IPS DF 6.9 (cell line): ENCODE measurements around the gene CEP57.
"Not testable (repeated sequence)": the region's sequence is repeated elsewhere in the genome, so short reads cannot be mapped to it uniquely, and the experiment has no call there.

ENCODE experiments used
- DNase-seq: peaks from one replicate; pipeline ENCODE4 v3.0.0-alpha.2; 2013; ENCODE audit warnings: low read depth, low spot score
- H3K27ac ChIP-seq: one replicate; pipeline ENCODE4 v1.5.1; 2013; ENCODE audit warnings: low read length, control low read depth
- H3K27me3 ChIP-seq: 2 replicates; pipeline ENCODE4 v1.6.1; 2013; ENCODE audit warnings: mild to moderate bottlenecking, low read length; ENCODE audit not compliant: control insufficient read depth, insufficient read depth
- H3K36me3 ChIP-seq: 2 replicates; pipeline ENCODE4 v1.6.1; 2013; ENCODE audit warnings: low read length; ENCODE audit not compliant: control insufficient read depth, insufficient read depth
- H3K4me1 ChIP-seq: 2 replicates; pipeline ENCODE4 v1.6.1; 2013; ENCODE audit warnings: low read length; ENCODE audit not compliant: control insufficient read depth, insufficient read depth
- H3K4me3 ChIP-seq: 2 replicates; pipeline ENCODE4 v1.5.1; 2013; ENCODE audit warnings: mild to moderate bottlenecking, low read length
- H3K9me3 ChIP-seq: 2 replicates; pipeline ENCODE4 v1.6.1; 2013; ENCODE audit warnings: low read length, inconsistent platforms; ENCODE audit not compliant: control insufficient read depth, insufficient read depth
- WGBS: extraction: QIAGEN DNeasy Blood & Tissue Kit; methylation state at CpG from one replicate; pipeline ENCODE4 v1.1.7; 2013; ENCODE audit warnings: mixed read lengths, missing lambda C conversion rate; ENCODE audit not compliant: insufficient read length, insufficient coverage; 5-methylcytosine and 5-hydroxymethylcytosine counted together

CEP57 gene

DNA sequence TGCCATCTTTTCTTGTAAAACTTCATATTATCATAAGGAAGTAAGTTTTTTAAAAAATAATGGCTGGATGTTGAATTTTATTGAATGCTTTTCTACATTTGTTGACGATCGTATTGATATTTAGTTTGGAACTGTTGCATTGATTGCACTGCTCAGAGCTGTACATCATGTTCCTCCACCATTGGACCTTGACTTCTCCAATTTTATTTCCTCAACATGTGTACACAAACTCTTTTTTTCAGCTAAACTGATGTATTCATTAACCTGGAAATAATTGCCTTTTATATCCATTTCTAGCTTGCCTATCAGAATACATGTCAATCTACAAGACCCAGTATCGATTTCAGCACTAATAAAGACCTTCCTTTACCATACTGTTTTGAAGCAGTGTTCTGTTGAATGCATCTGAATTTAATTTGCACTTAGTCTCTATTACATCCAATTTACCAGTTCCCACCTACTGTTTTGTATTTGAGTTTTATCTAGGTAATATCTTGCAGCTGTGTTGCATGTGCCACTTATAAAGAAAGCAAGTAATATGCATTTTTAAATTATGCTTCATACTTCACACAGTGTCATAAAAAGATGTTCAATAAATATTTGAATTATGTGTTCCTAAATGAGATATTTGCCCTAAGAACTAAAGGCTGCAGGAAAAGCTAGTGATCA, 5.5 kb downstream of the CEP57 start:
- Histone ChIP-seq H3K4me3 (no peak overlapping the region), H3K27ac (no peak overlapping the region), H3K9me3 (no peaks in the 10 kb centered on the region), H3K4me1 (no peaks in the 10 kb centered on the region), H3K36me3 (peaks cover 3% of the 10 kb centered on the region; the same call in 1 of the 2 replicates), H3K27me3 (no peaks in the 10 kb centered on the region)
- no peak for DNase-seq
- WGBS = 100% methylated on average over 2 of the region's 3 CpGs

DNA sequence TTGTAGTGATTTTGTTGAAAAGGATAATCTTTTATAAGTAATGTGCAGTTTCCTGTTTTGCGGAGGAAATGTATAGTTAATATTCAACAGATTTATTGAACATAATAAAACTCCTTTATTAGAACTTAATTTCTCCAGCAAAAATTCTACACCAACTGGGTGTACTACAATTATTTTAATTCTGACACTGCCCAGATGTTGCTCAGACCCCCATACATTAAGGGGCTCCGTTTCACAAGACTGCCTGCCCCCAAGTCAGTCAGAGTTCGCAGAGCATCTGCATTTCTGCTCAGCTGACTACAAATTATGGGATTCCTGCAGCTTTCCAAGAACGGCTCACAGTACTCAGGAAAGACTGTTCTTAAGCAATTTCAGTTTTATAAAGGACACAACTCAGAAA, 6.2 kb downstream of the CEP57 start:
- no peak for DNase-seq
- H3K4me1 ChIP-seq = no peaks in the 10 kb centered on the region
- no peaks in the 10 kb centered on the region for H3K9me3 ChIP-seq
- peaks cover 3% of the 10 kb centered on the region; the same call in 1 of the 2 replicates for H3K36me3 ChIP-seq
- no peaks in the 10 kb centered on the region for H3K27me3 ChIP-seq
- no peak overlapping the region for H3K27ac ChIP-seq
- no CpG with 5 or more reads among the region's 4 CpGs for WGBS
- H3K4me3 ChIP-seq = no peak overlapping the region

DNA sequence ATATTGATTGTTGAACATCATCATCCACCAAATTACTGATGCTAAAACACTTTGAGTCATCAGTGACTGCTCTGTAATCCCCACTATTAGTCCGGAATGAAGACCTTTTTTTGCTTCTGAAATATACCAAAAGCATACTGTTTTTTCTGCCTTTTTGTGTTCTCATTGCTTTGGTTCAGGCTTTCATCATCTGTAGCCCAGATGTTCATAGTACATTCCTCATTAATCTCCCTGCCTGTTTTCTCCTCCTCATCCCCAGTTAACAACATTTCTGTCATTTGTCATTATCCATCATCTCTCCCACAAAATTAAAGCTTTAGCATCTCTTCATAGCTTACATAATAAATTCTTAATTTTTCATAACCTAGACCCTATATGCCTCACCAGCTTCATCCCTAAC, 9.2 kb downstream of the CEP57 start:
- Histone ChIP-seq H3K27ac (no peak overlapping the region), H3K4me3 (no peak overlapping the region), H3K36me3 (peaks cover 3% of the 10 kb centered on the region; the same call in 1 of the 2 replicates), H3K27me3 (no peaks in the 10 kb centered on the region), H3K4me1 (no peaks in the 10 kb centered on the region), H3K9me3 (no peaks in the 10 kb centered on the region)
- no CpG with 5 or more reads among the region's 1 CpG for WGBS
- DNase-seq = no peak

DNA sequence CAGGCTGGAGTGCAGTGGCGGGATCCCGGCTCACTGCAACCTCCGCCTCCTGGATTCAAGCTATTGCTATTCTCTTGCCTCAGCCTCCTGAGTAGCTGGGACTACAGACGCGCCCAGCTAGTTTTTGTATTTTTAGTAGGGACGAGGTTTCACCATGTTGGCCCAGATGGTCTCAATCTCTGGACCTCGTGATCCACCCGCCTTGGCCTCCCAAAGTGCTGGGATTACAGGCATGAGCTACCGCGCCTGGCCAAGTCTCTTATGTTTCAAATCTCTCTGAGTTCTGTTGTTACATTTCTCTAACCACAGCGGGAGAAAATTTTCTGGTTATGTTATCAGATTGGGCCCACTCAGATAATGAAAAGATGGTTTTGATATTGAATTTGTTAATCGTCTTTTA, 10.1 kb downstream of the CEP57 start:
- no peak for DNase-seq
- no peaks in the 10 kb centered on the region for H3K27me3 ChIP-seq
- H3K36me3 ChIP-seq = peaks cover 3% of the 10 kb centered on the region; the same call in 1 of the 2 replicates
- H3K9me3 ChIP-seq = no peaks in the 10 kb centered on the region
- H3K27ac ChIP-seq = no peak overlapping the region
- no peak overlapping the region for H3K4me3 ChIP-seq
- H3K4me1 ChIP-seq = no peaks in the 10 kb centered on the region
- WGBS = no CpG with 5 or more reads among the region's 12 CpGs

DNA sequence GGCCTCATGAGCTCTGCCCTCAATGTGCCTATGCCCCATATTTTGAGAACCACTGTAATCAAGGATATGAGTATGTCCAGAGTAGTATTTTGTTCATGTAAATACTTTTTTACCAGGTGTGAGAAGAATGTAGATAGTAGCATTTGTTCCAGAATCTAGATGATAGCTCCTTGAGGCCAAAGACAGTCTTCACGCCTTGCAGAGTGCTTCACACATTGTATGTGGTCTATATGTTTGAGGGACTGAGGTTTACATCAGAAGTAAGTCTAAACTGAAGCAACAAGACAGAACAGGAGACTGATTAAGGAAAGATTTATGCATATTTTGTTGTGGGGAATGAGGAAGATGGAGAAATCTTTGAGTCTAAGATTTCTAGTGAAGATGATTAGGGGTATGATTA, 12.5 kb downstream of the CEP57 start:
- no peak overlapping the region for H3K27ac ChIP-seq
- H3K36me3 ChIP-seq = peaks cover 8% of the 10 kb centered on the region; the same call in 1 of the 2 replicates
- no peaks in the 10 kb centered on the region for H3K4me1 ChIP-seq
- no peaks in the 10 kb centered on the region for H3K27me3 ChIP-seq
- no peak overlapping the region for H3K4me3 ChIP-seq
- DNase-seq = no peak
- 0 out of 2 replicates have a peak, but pooled peaks cover 2% of the 10 kb centered on the region for H3K9me3 ChIP-seq
- no CpG with 5 or more reads among the region's 1 CpG for WGBS

DNA sequence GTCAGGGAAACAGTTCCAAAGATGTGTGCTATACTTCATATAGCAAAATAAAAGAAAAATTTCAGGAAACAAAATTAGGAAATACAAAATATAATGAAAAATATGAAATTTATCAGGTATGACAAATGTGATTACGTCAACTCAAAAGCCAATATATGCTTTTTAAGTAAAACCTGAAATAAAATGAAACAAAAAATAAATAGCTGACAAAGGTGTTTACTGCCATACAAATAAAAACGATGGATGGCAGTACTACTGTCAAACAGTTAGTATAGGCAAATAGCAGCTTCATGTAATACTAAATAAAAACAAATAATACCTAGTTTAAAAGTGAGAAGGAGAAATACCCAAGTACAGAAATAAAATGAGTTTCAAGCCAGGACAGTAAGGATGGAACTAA, 13.7 kb downstream of the CEP57 start:
- WGBS = no CpG with 5 or more reads among the region's 2 CpGs
- no peak for DNase-seq
- peaks cover 8% of the 10 kb centered on the region; the same call in 1 of the 2 replicates for H3K36me3 ChIP-seq
- H3K4me3 ChIP-seq = no peak overlapping the region
- H3K27ac ChIP-seq = no peak overlapping the region
- H3K27me3 ChIP-seq = no peaks in the 10 kb centered on the region
- 0 out of 2 replicates have a peak, but pooled peaks cover 2% of the 10 kb centered on the region for H3K9me3 ChIP-seq
- no peaks in the 10 kb centered on the region for H3K4me1 ChIP-seq

DNA sequence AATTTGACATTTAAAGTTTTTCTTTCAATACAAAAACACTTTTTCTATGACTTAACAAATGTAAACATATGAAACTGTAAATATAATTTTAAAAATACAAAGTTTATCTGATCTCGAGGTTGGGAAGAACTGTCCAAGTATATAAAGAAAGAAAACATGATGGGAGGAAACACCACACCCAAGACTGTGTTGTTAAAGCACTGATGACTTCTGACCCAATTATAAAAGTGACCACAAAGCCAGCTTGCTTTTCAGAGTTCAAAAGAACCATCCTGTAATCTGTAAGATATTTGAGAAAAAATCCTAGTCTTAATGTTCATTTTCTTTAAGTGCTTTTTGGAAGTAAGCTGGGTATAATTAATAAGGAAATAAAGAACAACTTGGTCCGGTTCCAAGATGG, 15.6 kb downstream of the CEP57 start:
- Histone ChIP-seq H3K27me3 (no peaks in the 10 kb centered on the region), H3K9me3 (0 out of 2 replicates have a peak, but pooled peaks cover 2% of the 10 kb centered on the region), H3K4me3 (no peak overlapping the region), H3K36me3 (peaks cover 5% of the 10 kb centered on the region; the same call in 1 of the 2 replicates), H3K4me1 (no peaks in the 10 kb centered on the region), H3K27ac (no peak overlapping the region)
- no CpG with 5 or more reads among the region's 2 CpGs for WGBS
- DNase-seq = no peak

DNA sequence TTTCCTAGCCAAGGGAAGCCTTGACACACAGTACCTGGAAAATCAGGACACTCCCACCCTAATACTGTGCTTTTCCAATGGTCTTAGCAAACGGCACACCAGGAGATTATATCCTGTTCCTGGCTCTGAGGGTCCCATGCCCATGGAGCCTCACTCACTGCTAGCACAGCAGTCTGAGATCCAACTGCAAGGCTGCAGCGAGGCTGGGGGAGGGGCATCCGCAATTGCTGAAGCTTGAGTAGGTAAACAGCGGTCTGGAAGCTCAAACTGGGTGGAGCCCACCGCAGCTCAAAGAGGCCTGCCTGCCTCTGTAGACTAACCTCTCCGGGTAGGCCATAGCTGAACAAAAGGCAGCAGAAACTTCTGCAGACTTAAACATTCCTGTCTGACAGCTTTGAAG, 16.2 kb downstream of the CEP57 start:
- not testable (repeated sequence) for H3K9me3 ChIP-seq, H3K36me3 ChIP-seq, H3K4me3 ChIP-seq, H3K27ac ChIP-seq, DNase-seq, H3K4me1 ChIP-seq, H3K27me3 ChIP-seq
- no CpG with 5 or more reads among the region's 6 CpGs for WGBS

DNA sequence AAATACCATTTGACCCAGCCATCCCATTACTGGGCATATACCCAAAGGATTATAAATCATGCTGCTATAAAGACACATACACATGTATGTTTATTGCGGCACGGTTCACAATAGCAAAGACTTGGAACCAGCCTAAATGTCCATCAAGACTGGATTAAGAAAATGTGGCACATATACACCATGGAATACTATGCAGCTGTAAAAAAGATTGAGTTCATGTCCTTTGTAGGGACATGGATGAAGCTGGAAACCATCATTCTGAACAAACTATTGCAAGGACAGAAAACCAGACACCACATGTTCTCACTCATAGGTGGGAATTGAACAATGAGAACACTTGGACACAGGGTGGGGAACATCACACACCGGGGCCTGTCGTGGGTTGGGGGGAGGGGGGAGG, 20.8 kb downstream of the CEP57 start:
- not testable (repeated sequence) for H3K4me3 ChIP-seq, H3K27me3 ChIP-seq, DNase-seq, H3K36me3 ChIP-seq, H3K4me1 ChIP-seq, H3K27ac ChIP-seq, H3K9me3 ChIP-seq
- WGBS = no CpG with 5 or more reads among the region's 4 CpGs

DNA sequence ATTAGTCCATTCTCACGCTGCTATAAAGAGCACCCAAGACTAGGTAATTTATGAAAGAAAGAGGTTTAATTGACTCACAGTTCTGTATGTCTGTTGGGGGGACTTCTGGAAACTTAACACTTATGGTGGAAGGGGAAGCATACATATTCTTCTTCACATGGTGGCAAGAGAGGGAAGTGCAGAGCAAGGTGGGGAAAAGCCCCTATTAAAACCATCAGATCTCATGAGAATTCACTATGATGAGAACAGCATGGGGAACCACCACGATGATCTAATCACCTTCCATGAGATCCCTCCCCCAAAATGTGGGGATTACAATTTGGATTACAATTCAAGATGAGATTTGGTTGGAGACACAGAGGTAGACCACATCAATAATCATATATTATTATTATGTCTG, 25.7 kb downstream of the CEP57 start:
- H3K9me3 ChIP-seq = no peaks in the 10 kb centered on the region
- H3K36me3 ChIP-seq = 0 out of 2 replicates have a peak, but pooled peaks cover 2% of the 10 kb centered on the region
- no peak for DNase-seq
- WGBS = no CpG with 5 or more reads among the region's 2 CpGs
- no peak overlapping the region for H3K27ac ChIP-seq
- H3K4me3 ChIP-seq = no peak overlapping the region
- no peaks in the 10 kb centered on the region for H3K27me3 ChIP-seq
- H3K4me1 ChIP-seq = no peaks in the 10 kb centered on the region

DNA sequence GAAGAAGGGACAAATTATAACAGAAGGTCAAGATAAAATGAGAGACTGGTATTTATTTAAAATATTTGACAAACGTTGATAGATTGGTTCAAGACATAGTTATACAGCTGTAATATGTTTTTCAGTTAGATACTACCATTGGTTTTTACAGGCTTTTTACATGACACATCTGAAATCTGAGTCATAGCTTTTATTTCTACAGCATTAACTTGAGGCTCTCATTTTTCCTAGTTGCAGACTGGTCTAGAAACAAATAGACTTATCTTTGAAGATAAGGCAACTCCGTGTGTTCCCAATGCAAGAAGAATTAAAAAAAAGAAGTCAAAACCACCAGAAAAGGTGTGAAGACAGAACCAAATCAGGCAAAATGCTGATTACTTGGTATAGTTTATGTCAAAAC, 31.3 kb downstream of the CEP57 start:
- Histone ChIP-seq H3K27ac (no peak overlapping the region), H3K27me3 (no peaks in the 10 kb centered on the region), H3K4me1 (no peaks in the 10 kb centered on the region), H3K9me3 (no peaks in the 10 kb centered on the region), H3K4me3 (no peak overlapping the region), H3K36me3 (no peaks in the 10 kb centered on the region)
- DNase-seq = no peak
- WGBS = no CpG with 5 or more reads among the region's 2 CpGs
